OCI-LY1 (cell line): ENCODE measurements around the gene NDUFAF4.

ENCODE experiments used
- H2AFZ ChIP-seq: fragments of 200-600 bp; sonication (generic), shearing (Covaris generic); 2 replicates; pipeline ENCODE4 v1.6.0; 2014; ENCODE audit warnings: antibody characterized with exemption, mild to moderate bottlenecking, low read length
- H3F3A ChIP-seq: fragments of 200-600 bp; sonication (generic), shearing (Covaris generic); 2 replicates; pipeline ENCODE4 v1.6.0; 2014; ENCODE audit warnings: mild to moderate bottlenecking, antibody characterized with exemption, low read length, moderate library complexity; ENCODE audit not compliant: insufficient read depth
- H3K27ac ChIP-seq: fragments of 200-600 bp; sonication (generic); 2 replicates; pipeline ENCODE4 v1.5.1; 2014; ENCODE audit warnings: low read length, mixed run types, mild to moderate bottlenecking, low read depth; ENCODE audit not compliant: poor library complexity, severe bottlenecking
- H3K27me3 ChIP-seq: fragments of 200-600 bp; sonication (generic); 2 replicates; pipeline ENCODE4 v1.6.0; 2014; ENCODE audit warnings: antibody characterized with exemption, mild to moderate bottlenecking, low read length, moderate library complexity; ENCODE audit not compliant: insufficient read depth
- H3K36me3 ChIP-seq: fragments of 200-600 bp; sonication (generic); 2 replicates; pipeline ENCODE4 v1.6.1; 2014; ENCODE audit warnings: mild to moderate bottlenecking, antibody characterized with exemption, low read length, moderate library complexity, mixed read lengths; ENCODE audit not compliant: insufficient read depth
- H3K4me1 ChIP-seq: fragments of 200-600 bp; sonication (generic); 2 replicates; pipeline ENCODE4 v1.5.1; 2014; ENCODE audit warnings: mild to moderate bottlenecking, low read length, moderate library complexity; ENCODE audit not compliant: insufficient read depth, severe bottlenecking
- H3K4me2 ChIP-seq: fragments of 200-600 bp; sonication (generic), shearing (Covaris generic); 2 replicates; pipeline ENCODE4 v1.6.1; 2014; ENCODE audit warnings: low read length
- H3K4me3 ChIP-seq: fragments of 200-600 bp; sonication (generic); 2 replicates; pipeline ENCODE4 v1.5.1; 2014; ENCODE audit warnings: low read length, low read depth, mild to moderate bottlenecking, mixed read lengths; ENCODE audit not compliant: poor library complexity, severe bottlenecking
- H3K79me2 ChIP-seq: fragments of 200-600 bp; shearing (Covaris generic); 2 replicates; pipeline ENCODE4 v1.6.1; 2016; ENCODE audit warnings: mixed run types, low read length, mixed read lengths; ENCODE audit not compliant: insufficient read depth
- H3K9ac ChIP-seq: fragments of 200-600 bp; sonication (generic), shearing (Covaris generic); 2 replicates; pipeline ENCODE4 v1.6.1; 2014; ENCODE audit warnings: mild to moderate bottlenecking, low read length, mixed read lengths
- H3K9me2 ChIP-seq: fragments of 200-600 bp; sonication (generic), shearing (Covaris generic); 2 replicates; pipeline ENCODE4 v1.6.1; 2014; ENCODE audit warnings: low read depth, mild to moderate bottlenecking, low read length, mixed read lengths
- H3K9me3 ChIP-seq: fragments of 200-600 bp; shearing (Covaris generic); 2 replicates; pipeline ENCODE4 v1.6.1; 2014; ENCODE audit warnings: low read length, mixed read lengths
- H4K20me1 ChIP-seq: fragments of 200-600 bp; sonication (generic), shearing (Covaris generic); 2 replicates; pipeline ENCODE4 v1.6.0; 2016; ENCODE audit warnings: mild to moderate bottlenecking, low read length; ENCODE audit not compliant: insufficient read depth
- EZH2 ChIP-seq: fragments of 200-600 bp; sonication (generic), shearing (Covaris generic); IDR thresholded peaks from 2 replicates; pipeline ENCODE4 v1.8.0; 2017; ENCODE audit warnings: borderline replicate concordance, mixed run types, mild to moderate bottlenecking, antibody characterized with exemption, low read length, moderate library complexity, mixed read lengths
- TF ChIP-seq, protein P1 (sequence below): fragments of 200-600 bp; sonication (generic), shearing (Covaris generic); IDR thresholded peaks from 2 replicates; pipeline ENCODE4 v1.5.1; 2017; ENCODE audit warnings: mild to moderate bottlenecking, antibody characterized with exemption, low read length, moderate library complexity, mixed read lengths

NDUFAF4 gene

DNA sequence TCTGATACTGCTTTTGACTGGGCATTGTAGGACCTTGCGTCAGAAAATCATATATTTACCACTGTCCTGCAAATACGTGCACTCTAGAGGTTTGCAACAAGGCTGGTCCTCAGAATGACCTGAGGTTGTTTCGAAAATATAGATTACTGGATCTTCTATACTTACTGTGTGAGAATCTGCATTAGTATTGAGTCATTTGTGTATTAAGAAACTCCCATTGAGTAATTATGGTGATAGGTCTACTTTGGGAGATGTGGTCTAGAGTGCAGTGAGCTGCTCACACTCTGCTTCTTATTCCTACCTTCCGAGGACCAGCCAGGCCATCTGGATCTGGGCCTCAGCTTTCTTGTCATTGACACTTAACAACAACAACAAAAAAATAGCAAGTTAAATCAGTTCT lies 36.4 kb upstream of the NDUFAF4 start:
- Histone ChIP-seq H3K4me3 (no peak overlapping the region), H3K9me2 (no peaks in the 10 kb centered on the region), H3K27me3 (no peaks in the 10 kb centered on the region), H4K20me1 (no peaks in the 10 kb centered on the region), H3K36me3 (no peaks in the 10 kb centered on the region), H3F3A (no peaks in the 10 kb centered on the region), H3K27ac (no peak overlapping the region), H3K79me2 (no peaks in the 10 kb centered on the region), H3K4me1 (peaks cover 13% of the 10 kb centered on the region), H3K4me2 (no peak overlapping the region), H3K9ac (no peak overlapping the region), H3K9me3 (no peaks in the 10 kb centered on the region), H2AFZ (no peak overlapping the region)
- TF ChIP-seq, protein P1, sequence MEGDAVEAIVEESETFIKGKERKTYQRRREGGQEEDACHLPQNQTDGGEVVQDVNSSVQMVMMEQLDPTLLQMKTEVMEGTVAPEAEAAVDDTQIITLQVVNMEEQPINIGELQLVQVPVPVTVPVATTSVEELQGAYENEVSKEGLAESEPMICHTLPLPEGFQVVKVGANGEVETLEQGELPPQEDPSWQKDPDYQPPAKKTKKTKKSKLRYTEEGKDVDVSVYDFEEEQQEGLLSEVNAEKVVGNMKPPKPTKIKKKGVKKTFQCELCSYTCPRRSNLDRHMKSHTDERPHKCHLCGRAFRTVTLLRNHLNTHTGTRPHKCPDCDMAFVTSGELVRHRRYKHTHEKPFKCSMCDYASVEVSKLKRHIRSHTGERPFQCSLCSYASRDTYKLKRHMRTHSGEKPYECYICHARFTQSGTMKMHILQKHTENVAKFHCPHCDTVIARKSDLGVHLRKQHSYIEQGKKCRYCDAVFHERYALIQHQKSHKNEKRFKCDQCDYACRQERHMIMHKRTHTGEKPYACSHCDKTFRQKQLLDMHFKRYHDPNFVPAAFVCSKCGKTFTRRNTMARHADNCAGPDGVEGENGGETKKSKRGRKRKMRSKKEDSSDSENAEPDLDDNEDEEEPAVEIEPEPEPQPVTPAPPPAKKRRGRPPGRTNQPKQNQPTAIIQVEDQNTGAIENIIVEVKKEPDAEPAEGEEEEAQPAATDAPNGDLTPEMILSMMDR, result no peak
- TF ChIP-seq EZH2, result no peak

DNA sequence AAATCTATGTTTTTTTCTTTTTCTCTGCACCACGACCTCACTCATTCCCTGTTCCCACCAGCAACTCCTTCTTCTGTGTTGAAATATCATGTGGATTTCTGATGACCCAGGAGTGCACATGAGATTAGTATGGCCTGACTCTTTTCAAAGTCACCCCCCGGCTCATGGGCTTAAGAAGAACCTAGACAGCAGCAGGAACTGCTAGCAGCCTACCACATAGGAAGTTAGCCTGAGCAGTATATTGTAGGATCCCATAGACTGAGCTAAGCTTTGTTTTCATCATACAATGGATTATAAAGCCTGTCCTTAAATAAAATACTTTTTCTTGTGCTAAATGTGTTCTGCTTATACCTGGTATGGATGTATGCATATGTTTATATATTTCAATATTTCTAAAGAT lies 33.5 kb upstream of the NDUFAF4 start:
- Histone ChIP-seq H3K27ac (no peak overlapping the region), H3K4me2 (no peak overlapping the region)

DNA sequence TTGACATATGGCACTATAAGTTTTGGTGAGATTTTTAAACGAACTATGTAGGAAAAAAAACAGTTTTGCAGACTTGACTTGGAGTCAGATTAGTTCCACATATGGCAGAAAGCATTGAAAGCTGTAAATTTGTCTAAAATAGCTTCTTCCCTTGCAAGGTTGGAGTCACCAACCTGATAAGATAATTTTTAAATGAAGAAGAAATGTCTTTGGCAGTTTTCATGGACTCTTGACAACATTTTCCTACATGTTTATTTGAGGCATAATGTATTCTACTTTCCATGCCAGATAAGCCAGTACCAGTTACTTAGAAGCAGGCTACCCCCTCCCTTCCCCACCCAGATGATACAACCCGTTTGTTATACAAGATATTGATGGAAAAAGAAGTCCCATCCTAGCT lies 32.0 kb upstream of the NDUFAF4 start:
- H3F3A ChIP-seq, result no peaks in the 10 kb centered on the region
- H3K27me3 ChIP-seq, result no peaks in the 10 kb centered on the region
- no peaks in the 10 kb centered on the region for H3K36me3 ChIP-seq
- no peak overlapping the region for H2AFZ ChIP-seq
- TF ChIP-seq EZH2, result no peak
- TF ChIP-seq, protein P1, result no peak
- H3K9ac ChIP-seq, result no peak overlapping the region
- H3K4me2 ChIP-seq, result no peak overlapping the region
- no peaks in the 10 kb centered on the region for H3K9me3 ChIP-seq
- no peak overlapping the region for H3K27ac ChIP-seq
- no peak overlapping the region for H3K4me3 ChIP-seq
- H4K20me1 ChIP-seq, result no peaks in the 10 kb centered on the region
- no peaks in the 10 kb centered on the region for H3K79me2 ChIP-seq
- no peaks in the 10 kb centered on the region for H3K9me2 ChIP-seq
- peaks cover 12% of the 10 kb centered on the region for H3K4me1 ChIP-seq

More for the DNA sequence above, 33.5 kb upstream of the NDUFAF4 start:
- H3K4me1 ChIP-seq, result peaks cover under 1% of the 10 kb centered on the region
- no peaks in the 10 kb centered on the region for H3F3A ChIP-seq
- H3K9ac ChIP-seq, result no peak overlapping the region
- H3K9me2 ChIP-seq, result no peaks in the 10 kb centered on the region
- no peak overlapping the region for H3K4me3 ChIP-seq
- H3K79me2 ChIP-seq, result no peaks in the 10 kb centered on the region
- no peak for TF ChIP-seq EZH2
- TF ChIP-seq, protein P1, result no peak
- H4K20me1 ChIP-seq, result no peaks in the 10 kb centered on the region
- no peaks in the 10 kb centered on the region for H3K9me3 ChIP-seq
- no peaks in the 10 kb centered on the region for H3K36me3 ChIP-seq
- H2AFZ ChIP-seq, result no peak overlapping the region
- H3K27me3 ChIP-seq, result no peaks in the 10 kb centered on the region
